Activated CD4-positive, alpha-beta T cell treated with anti-CD3 and anti-CD28 coated beads, Interleukin-2, amount 50 U/mL, for 1 hour (primary cell): ENCODE data around the gene GALNT18.

Source experiments
- DNase-seq: peaks from one replicate; pipeline ENCODE4 v3.0.0-alpha.2; 2020

Gene GALNT18

GRCh38 chr11:11624204-11624603 is 2.4 kb upstream of the GALNT18 start:
- no peak for DNase-seq

GRCh38 chr11:11622772-11623171 is 967 bp upstream of the GALNT18 start:
- no peak for DNase-seq

GRCh38 chr11:11622340-11622706 is 518 bp upstream of the GALNT18 start:
- no peak for DNase-seq

- no peak for DNase-seq
Observed at GRCh38 chr11:11620921-11621572, 758 bp downstream of the GALNT18 start.

GRCh38 chr11:11620173-11620920 is 1.5 kb downstream of the GALNT18 start:
- no peak for DNase-seq

GRCh38 chr11:11618973-11619435 is 2.8 kb downstream of the GALNT18 start:
- DNase-seq: no peak

- DNase-seq: no peak
Observed at GRCh38 chr11:11615086-11615485, 6.7 kb downstream of the GALNT18 start.

- DNase-seq: no peak
Observed at GRCh38 chr11:11612439-11612838, 9.4 kb downstream of the GALNT18 start.

GRCh38 chr11:11611381-11611780 is 10.4 kb downstream of the GALNT18 start:
- no peak for DNase-seq

GRCh38 chr11:11608783-11609232 is 13.0 kb downstream of the GALNT18 start:
- DNase-seq: no peak

GRCh38 chr11:11607772-11608171 is 14.0 kb downstream of the GALNT18 start:
- no peak for DNase-seq

- DNase-seq: no peak
Observed at GRCh38 chr11:11605821-11606450, 15.9 kb downstream of the GALNT18 start.

- no peak for DNase-seq
Observed at GRCh38 chr11:11605181-11605580, 16.6 kb downstream of the GALNT18 start.

GRCh38 chr11:11604370-11604990 is 17.3 kb downstream of the GALNT18 start:
- DNase-seq: no peak

GRCh38 chr11:11602011-11602410 is 19.8 kb downstream of the GALNT18 start:
- DNase-seq: no peak

- no peak for DNase-seq
Observed at GRCh38 chr11:11600288-11600687, 21.5 kb downstream of the GALNT18 start.

- no peak for DNase-seq
Observed at GRCh38 chr11:11598243-11598642, 23.6 kb downstream of the GALNT18 start.

- no peak for DNase-seq
Observed at GRCh38 chr11:11594162-11594561, 27.6 kb downstream of the GALNT18 start.

GRCh38 chr11:11592146-11592684 is 29.6 kb downstream of the GALNT18 start:
- no peak for DNase-seq

GRCh38 chr11:11589437-11589836 is 32.4 kb downstream of the GALNT18 start:
- DNase-seq: no peak

GRCh38 chr11:11588891-11589290 is 32.9 kb downstream of the GALNT18 start:
- no peak for DNase-seq

- no peak for DNase-seq
Observed at GRCh38 chr11:11588243-11588642, 33.6 kb downstream of the GALNT18 start.

GRCh38 chr11:11587122-11587521 is 34.7 kb downstream of the GALNT18 start:
- DNase-seq: no peak
